Vagina (tissue), 2 donors: ENCODE results near the gene SYT4.

Experiments used
- CTCF ChIP-seq, 3 experiments: fragments of 450-650 bp in 2 of 3; fragments of 200-600 bp in 1 of 3; sonication (generic) in 1 of 3; IDR thresholded peaks; one replicate each; pipeline ENCODE4 v1.5.1; 2017 to 2019; ENCODE audit warnings: antibody characterized with exemption in 3 of 3, mild to moderate bottlenecking in 2 of 3, moderate library complexity in 2 of 3
- POLR2AphosphoS5 ChIP-seq, 2 donors: sonication (generic); formaldehyde crosslinking; IDR thresholded peaks; one replicate each; pipeline ENCODE4 v1.9.0; 2017; ENCODE audit warnings: antibody characterized with exemption in 2 of 2, mild to moderate bottlenecking in 2 of 2, low read depth in 1 of 2; ENCODE audit not compliant: insufficient read depth in 1 of 2

GRCh38 chr18:43283299-43283698 is 6.0 kb upstream of the SYT4 start:
- TF ChIP-seq CTCF (IDR thresholded peaks at IDR 0.05) (no peak), POLR2AphosphoS5 (IDR thresholded peaks at IDR 0.05; ENCODE audit: insufficient read depth in 1 of 2, low read depth in 1 of 2) (no peak)
